Astrocyte (in vitro differentiated cells and primary cell): Measurements from ENCODE around the gene UFSP1.

Experiments used
- CTCF ChIP-seq: IDR thresholded peaks from 2 replicates; pipeline ENCODE4 v1.5.1; 2011; ENCODE audit warnings: low read depth, mild to moderate bottlenecking, inconsistent platforms, low read length, moderate library complexity; ENCODE audit not compliant: insufficient read depth
- EZH2 ChIP-seq: IDR thresholded peaks from 2 replicates; pipeline ENCODE4 v1.6.1; 2012; ENCODE audit warnings: mild to moderate bottlenecking, low read length, inconsistent platforms; ENCODE audit not compliant: insufficient read depth

GRCh38 chr7:100888291-100888987 lies 1.1 kb downstream of the UFSP1 start:
- TF ChIP-seq CTCF (no peak), EZH2 (no peak)
